CD8-positive, alpha-beta memory T cell (primary cell): ENCODE measurements around the gene KDM5D. TPM values are rescaled to one million over a fixed set of nuclear protein-coding genes. Genes with fewer than 3 reads are reported as not detected.

Source experiments
- CTCF ChIA-PET: fragments of 350-600 bp; sonication (Branson Sonifier 250); formaldehyde crosslinking; loops from one replicate; lab custom pipeline; 2021; ENCODE audit warnings: antibody characterized with exemption; lab: Charles Lee
- POLR2A ChIA-PET: fragments of 350-600 bp; sonication (Branson Sonifier 250); formaldehyde crosslinking; loops from one replicate; lab custom pipeline; 2021; ENCODE audit warnings: antibody characterized with exemption; lab: Charles Lee
- DNase-seq, 5 donors: peaks; one replicate each; pipeline versions ENCODE4 v3.0.0 to v3.0.0-alpha.2; 2020 to 2022; ENCODE audit warnings: mixed read lengths in 1 of 5
- H3K27ac ChIP-seq: one replicate; pipeline ENCODE4 v1.7.0; 2013; ENCODE audit warnings: low read depth, mild to moderate bottlenecking, low read length, moderate library complexity
- H3K27me3 ChIP-seq: 2 replicates; pipeline ENCODE4 v1.7.0; 2013; ENCODE audit warnings: low read length, mild to moderate bottlenecking; ENCODE audit not compliant: insufficient read depth, poor library complexity, severe bottlenecking
- H3K36me3 ChIP-seq: 2 replicates; pipeline ENCODE4 v1.7.0; 2013; ENCODE audit warnings: mild to moderate bottlenecking, low read length, moderate library complexity; ENCODE audit not compliant: insufficient read depth
- H3K4me1 ChIP-seq: 2 replicates; pipeline ENCODE4 v1.7.0; 2013; ENCODE audit warnings: mild to moderate bottlenecking, low read length, moderate library complexity; ENCODE audit not compliant: insufficient read depth
- H3K4me3 ChIP-seq: 2 replicates; pipeline ENCODE4 v1.7.0; 2013; ENCODE audit warnings: mild to moderate bottlenecking, low read length
- H3K9me3 ChIP-seq: 2 replicates; pipeline ENCODE4 v1.7.0; 2013; ENCODE audit warnings: mild to moderate bottlenecking, low read length
- H3K27ac Mint-ChIP-seq, 8 donors: one replicate each; pipeline ENCODE4 v1.8.0; 2020 to 2021; ENCODE audit warnings: mixed read lengths in 8 of 8, mild to moderate bottlenecking in 6 of 8, inconsistent platforms in 3 of 8, moderate library complexity in 3 of 8
- H3K27me3 Mint-ChIP-seq, 2 donors: one replicate each; pipeline ENCODE4 v1.8.0; 2020 to 2021; ENCODE audit warnings: mixed read lengths in 2 of 2, mild to moderate bottlenecking in 1 of 2, moderate library complexity in 1 of 2
- H3K36me3 Mint-ChIP-seq, 3 donors: one replicate each; pipeline ENCODE4 v1.8.0; 2020 to 2021; ENCODE audit warnings: mixed read lengths in 3 of 3, inconsistent platforms in 1 of 3, mild to moderate bottlenecking in 1 of 3
- H3K4me1 Mint-ChIP-seq, 3 donors: one replicate each; pipeline ENCODE4 v1.8.0; 2020 to 2021; ENCODE audit warnings: mixed read lengths in 3 of 3, inconsistent platforms in 1 of 3, mild to moderate bottlenecking in 1 of 3
- H3K4me3 Mint-ChIP-seq, 7 donors: one replicate each; pipeline ENCODE4 v1.8.0; 2020 to 2021; ENCODE audit warnings: mixed read lengths in 7 of 7, mild to moderate bottlenecking in 6 of 7, moderate library complexity in 4 of 7, inconsistent platforms in 2 of 7
- H3K9me3 Mint-ChIP-seq, 5 donors: one replicate each; pipeline ENCODE4 v1.8.0; 2020 to 2022; ENCODE audit warnings: mixed read lengths in 5 of 5, mild to moderate bottlenecking in 3 of 5, moderate library complexity in 2 of 5, inconsistent platforms in 1 of 5
- polyA plus RNA-seq: library from polyadenylated mRNA; unstranded; fragments of 300-500 nt; fragmentation: Illumina TruSeq; gene quantifications from one replicate; pipeline ENCODE4 v1.2.3, GENCODE V29; 2021
- total RNA-seq, 2 experiments: library from RNA; stranded (reverse); gene quantifications; one replicate each; pipeline ENCODE4 v1.2.3, GENCODE V29; 2021

The KDM5D gene
- total and polyA plus RNA-seq, 3 experiments from 2014 or later, result 39.7 to 43.2 TPM; not detected in 1

DNA sequence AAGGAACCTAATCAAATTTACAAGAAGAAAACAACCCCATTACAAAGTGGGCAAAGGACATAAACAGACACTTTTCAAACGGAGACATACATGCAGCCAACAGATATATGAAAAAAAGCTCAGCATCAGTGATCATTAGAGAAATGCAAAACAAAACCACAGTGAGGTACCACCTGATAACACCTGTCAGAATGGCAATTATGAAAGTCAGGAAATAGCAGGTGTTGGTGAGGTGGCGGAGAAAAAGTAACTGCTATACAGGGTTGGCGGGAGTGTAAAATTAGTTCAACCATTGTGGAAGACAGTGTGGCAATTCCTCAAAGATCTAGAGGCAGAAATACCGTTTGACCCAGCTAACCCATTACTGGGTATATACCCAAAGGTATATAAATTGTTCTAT lies 31.1 kb downstream of the KDM5D start:
- H3K36me3 ChIP-seq, result peaks cover 22% of the 10 kb centered on the region
- H3K27ac Mint-ChIP-seq, result no peak overlapping the region
- H3K27ac ChIP-seq, result no peak overlapping the region

DNA sequence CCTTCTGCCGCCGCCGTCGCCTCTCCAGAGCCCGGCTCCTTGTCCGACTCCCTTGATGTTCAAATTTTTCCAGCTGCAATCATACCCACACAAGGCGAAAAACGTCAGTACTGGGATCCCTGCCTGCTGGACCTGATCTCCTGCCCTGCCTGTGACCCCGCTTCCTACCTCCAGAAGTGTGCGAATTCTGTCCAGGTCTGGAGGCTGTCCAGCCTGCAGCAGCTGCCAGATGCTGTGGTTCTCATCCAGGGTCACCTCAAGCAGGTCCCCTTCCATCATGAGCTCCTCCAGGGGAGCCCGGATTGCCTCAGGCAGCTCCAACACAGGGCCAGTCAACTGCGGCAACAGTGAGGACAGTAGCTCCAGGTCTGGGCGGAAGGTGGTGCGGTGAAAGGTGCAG lies 38.3 kb downstream of the KDM5D start:
- H3K27ac Mint-ChIP-seq, result no peak overlapping the region
- no peak overlapping the region for H3K4me3 ChIP-seq
- no peak for DNase-seq
- no peaks in the 10 kb centered on the region for H3K27me3 Mint-ChIP-seq
- H3K4me1 ChIP-seq, result no peaks in the 10 kb centered on the region
- CTCF ChIA-PET, result no interaction called here
- no peak overlapping the region for H3K4me3 Mint-ChIP-seq
- H3K27ac ChIP-seq, result no peak overlapping the region
- H3K9me3 Mint-ChIP-seq, result no peaks in the 10 kb centered on the region
- H3K4me1 Mint-ChIP-seq, result peaks cover 0 to 3% (median 0%) of the 10 kb centered on the region in 3 donors
- no peaks in the 10 kb centered on the region for H3K9me3 ChIP-seq
- H3K36me3 Mint-ChIP-seq, result peaks cover 0 to 93% (median 0%) of the 10 kb centered on the region in 3 donors
- POLR2A ChIA-PET, result no interaction called here
- H3K27me3 ChIP-seq, result no peaks in the 10 kb centered on the region
- no peaks in the 10 kb centered on the region for H3K36me3 ChIP-seq

More for the DNA sequence above, 31.1 kb downstream of the KDM5D start:
- no peaks in the 10 kb centered on the region for H3K27me3 ChIP-seq
- ChIA-PET POLR2A (no interaction called here), CTCF (no interaction called here)
- Mint-ChIP-seq H3K9me3 (no peaks in the 10 kb centered on the region), H3K27me3 (no peaks in the 10 kb centered on the region), H3K36me3 (peaks cover 0 to 89% (median 0%) of the 10 kb centered on the region in 3 donors), H3K4me3 (no peak overlapping the region), H3K4me1 (peaks cover 0 to 21% (median 0%) of the 10 kb centered on the region in 3 donors)
- H3K9me3 ChIP-seq, result no peaks in the 10 kb centered on the region
- no peak for DNase-seq
- no peak overlapping the region for H3K4me3 ChIP-seq
- no peaks in the 10 kb centered on the region for H3K4me1 ChIP-seq

DNA sequence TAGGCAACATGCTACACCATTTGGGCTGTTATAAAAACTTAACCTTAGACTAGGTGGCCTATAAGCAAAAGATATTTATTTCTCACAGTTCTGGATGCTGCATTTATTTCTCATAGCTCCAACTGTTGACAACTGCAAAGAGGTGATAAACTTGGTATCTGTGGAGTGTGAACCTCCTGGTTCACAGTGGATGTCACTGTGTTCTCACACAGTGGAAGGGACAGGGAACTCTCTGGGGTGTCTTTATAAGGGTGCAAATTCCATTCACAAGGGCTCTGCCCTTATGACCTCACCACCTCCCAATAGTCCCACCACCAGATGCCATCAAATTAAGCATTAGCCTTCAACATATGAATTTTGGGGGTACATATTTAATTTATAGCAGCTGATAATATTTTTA lies 46.0 kb downstream of the KDM5D start:
- Mint-ChIP-seq H3K36me3 (peaks cover 0 to 83% (median 0%) of the 10 kb centered on the region in 3 donors), H3K4me3 (no peak overlapping the region), H3K27ac (no peak overlapping the region), H3K27me3 (no peaks in the 10 kb centered on the region), H3K9me3 (peaks cover 0 to 10% (median 0%) of the 10 kb centered on the region in 5 donors), H3K4me1 (peaks cover 0 to 6% (median 0%) of the 10 kb centered on the region in 3 donors)
- Histone ChIP-seq H3K36me3 (no peaks in the 10 kb centered on the region), H3K27ac (no peak overlapping the region), H3K4me3 (no peak overlapping the region), H3K9me3 (no peaks in the 10 kb centered on the region), H3K27me3 (no peaks in the 10 kb centered on the region), H3K4me1 (no peaks in the 10 kb centered on the region)
- CTCF ChIA-PET, result no interaction called here
- DNase-seq, result no peak
- POLR2A ChIA-PET, result no interaction called here

DNA sequence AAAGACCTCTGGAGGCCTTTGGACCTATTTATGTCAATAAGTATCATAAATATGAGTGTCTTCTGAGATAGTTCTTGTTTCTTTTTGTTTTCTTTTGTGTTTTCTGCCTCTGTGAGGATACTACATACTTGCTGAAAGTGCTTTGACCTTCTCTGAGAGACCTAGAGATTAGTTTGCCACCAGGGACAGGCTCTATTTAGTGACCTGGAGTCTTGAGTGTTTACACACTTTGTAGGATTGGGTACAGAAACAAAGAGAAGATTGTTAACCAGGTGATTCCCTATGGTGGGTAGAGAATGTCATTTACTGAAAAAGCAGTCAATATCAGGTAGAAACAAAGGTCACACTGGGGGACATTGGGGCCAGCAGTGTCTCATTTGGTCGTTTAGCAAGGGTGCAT lies 63.7 kb downstream of the KDM5D start:
- no peaks in the 10 kb centered on the region for H3K27me3 ChIP-seq
- Mint-ChIP-seq H3K9me3 (peaks cover 0 to 14% (median 0%) of the 10 kb centered on the region in 5 donors), H3K27me3 (no peaks in the 10 kb centered on the region), H3K27ac (no peak overlapping the region), H3K36me3 (no peaks in the 10 kb centered on the region), H3K4me1 (no peaks in the 10 kb centered on the region), H3K4me3 (no peak overlapping the region)
- ChIA-PET CTCF (no interaction called here), POLR2A (no interaction called here)
- no peak overlapping the region for H3K4me3 ChIP-seq
- no peak for DNase-seq
- no peaks in the 10 kb centered on the region for H3K36me3 ChIP-seq
- no peaks in the 10 kb centered on the region for H3K9me3 ChIP-seq
- no peaks in the 10 kb centered on the region for H3K4me1 ChIP-seq
- H3K27ac ChIP-seq, result no peak overlapping the region
